ENCODE data around the gene NFU1. TPM values are rescaled to one million over a fixed set of nuclear protein-coding genes. Genes with fewer than 3 reads are reported as not detected.
"Not testable (repeated sequence)": the region's sequence is repeated elsewhere in the genome, so short reads cannot be mapped to it uniquely, and the experiment has no call there.

NFU1 gene
- total RNA-seq, 1 donor from 2014 or later: 29.3 TPM

DNA sequence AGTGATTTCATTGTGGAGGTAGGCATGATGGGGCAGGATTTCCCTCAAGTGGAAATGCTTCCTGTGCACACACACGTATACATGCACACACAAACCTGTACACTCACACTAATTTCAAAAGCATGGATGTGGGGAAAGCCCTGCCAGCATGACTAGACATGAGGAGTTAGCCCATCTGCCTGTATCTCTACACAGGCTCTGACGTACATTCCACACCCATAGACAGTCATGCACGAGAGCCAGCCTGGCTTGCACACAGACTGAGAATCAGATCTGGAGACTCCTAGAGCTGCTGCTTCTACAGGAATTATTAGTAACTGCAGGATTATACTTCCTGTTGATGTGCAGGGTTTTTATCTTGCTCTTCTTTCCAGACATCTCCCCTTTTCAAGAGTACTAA lies 27.3 kb upstream of the NFU1 start:
- DNase-seq (ENCODE audit: low spot score): no peak
- Mint-ChIP-seq H3K27me3 (ENCODE audit: insufficient read depth) (no peaks in the 10 kb centered on the region), H3K36me3 (ENCODE audit: low read depth) (peaks cover 33% of the 10 kb centered on the region), H3K27ac (no peak overlapping the region), H3K4me1 (ENCODE audit: low read depth) (peaks cover 10% of the 10 kb centered on the region), H3K9me3 (no peaks in the 10 kb centered on the region), H3K4me3 (no peak overlapping the region)
- intact Hi-C loops (cut with micrococcal nuclease): no loop called here

DNA sequence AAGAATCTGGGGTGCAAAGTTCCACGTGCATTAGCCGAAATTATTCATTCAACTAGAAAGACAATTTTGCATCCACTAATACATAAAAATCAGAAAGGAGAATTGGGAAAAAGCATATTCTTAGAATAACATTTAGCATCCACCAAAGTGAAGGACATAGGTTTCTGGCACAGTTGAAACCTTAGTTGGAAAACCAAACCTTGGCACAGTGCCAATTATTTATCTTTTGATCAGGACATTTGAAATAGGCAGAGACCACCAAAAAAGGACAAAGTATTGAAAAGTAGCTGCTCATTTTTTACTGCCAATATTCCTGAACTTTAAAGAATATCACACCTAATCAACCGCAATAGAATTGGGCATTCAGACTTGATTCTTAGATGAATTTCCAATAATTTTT lies 25.5 kb upstream of the NFU1 start:
- Mint-ChIP-seq H3K36me3 (ENCODE audit: low read depth) (peaks cover 31% of the 10 kb centered on the region), H3K27me3 (ENCODE audit: insufficient read depth) (no peaks in the 10 kb centered on the region), H3K9me3 (no peaks in the 10 kb centered on the region), H3K4me1 (ENCODE audit: low read depth) (no peaks in the 10 kb centered on the region), H3K4me3 (no peak overlapping the region), H3K27ac (no peak overlapping the region)
- DNase-seq (ENCODE audit: low spot score): no peak
- intact Hi-C loops (cut with micrococcal nuclease): no loop called here

DNA sequence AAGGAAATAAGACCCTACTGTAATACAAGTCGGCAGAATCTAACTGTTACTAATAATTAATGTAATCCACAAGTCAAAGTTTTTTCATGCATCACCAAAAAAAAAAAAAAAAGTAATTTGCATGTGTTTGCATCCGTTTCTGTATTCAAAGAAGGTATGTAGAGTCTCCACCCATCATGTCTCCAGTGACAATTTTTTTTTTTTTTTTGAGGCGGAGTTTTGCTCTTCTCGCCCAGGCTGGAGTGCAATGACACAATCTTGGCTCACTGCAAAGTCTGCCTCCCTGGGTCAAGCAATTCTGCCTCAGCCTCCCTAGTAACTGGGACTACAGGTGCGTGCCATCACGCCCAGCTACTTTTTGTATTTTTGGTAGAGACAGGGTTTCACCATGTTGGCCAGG lies 24.2 kb upstream of the NFU1 start:
- Mint-ChIP-seq H3K27me3 (ENCODE audit: insufficient read depth) (peaks cover 4% of the 10 kb centered on the region), H3K4me1 (ENCODE audit: low read depth) (no peaks in the 10 kb centered on the region), H3K4me3 (no peak overlapping the region), H3K36me3 (ENCODE audit: low read depth) (peaks cover 26% of the 10 kb centered on the region), H3K9me3 (no peaks in the 10 kb centered on the region), H3K27ac (no peak overlapping the region)
- no peak for DNase-seq (ENCODE audit: low spot score)
- intact Hi-C loops (cut with micrococcal nuclease): no loop called here

DNA sequence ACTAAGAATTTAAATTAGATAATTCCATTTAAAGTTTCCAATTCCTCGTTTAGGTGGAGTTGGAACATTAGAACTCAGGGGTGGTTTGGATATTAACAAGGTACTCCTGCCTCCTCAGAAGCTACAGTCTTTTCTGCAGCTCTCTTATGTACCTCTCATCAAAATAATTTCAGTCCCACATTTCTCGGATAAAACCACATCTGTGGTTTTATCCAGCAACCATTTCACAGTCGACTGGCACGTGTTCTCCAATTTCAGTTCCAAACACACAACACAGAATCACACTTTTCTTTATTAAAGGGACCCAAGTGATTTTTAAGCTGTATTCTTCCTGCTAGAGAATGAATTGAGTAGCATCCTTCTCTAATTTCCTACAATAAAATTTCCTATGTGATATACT lies 22.7 kb upstream of the NFU1 start:
- intact Hi-C loops (cut with micrococcal nuclease): no loop called here
- no peak for DNase-seq (ENCODE audit: low spot score)
- H3K9me3 Mint-ChIP-seq: no peaks in the 10 kb centered on the region

DNA sequence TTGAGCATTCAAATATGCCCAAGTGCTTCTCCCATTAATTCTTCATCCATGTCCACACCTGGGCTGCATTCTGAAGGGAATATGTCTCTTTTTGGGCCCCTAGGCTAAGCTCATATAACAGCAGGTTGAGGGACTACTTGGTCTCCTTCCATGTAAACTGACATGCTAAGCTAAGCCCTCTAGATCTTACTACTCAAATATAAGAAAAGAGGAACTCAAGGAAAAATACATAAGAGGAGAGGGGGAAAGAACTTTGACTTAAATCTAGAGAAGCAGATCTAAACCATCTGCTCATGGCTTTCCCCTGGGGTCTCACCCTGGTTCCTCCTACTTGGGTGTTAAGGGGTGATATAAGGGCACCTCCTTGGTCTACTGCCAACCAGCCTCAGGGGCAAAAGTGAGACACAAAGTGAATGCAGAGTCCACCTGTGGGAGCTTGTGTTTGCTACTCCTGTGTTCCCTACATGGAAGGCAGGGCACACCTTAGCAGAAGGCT lies 19.8 kb upstream of the NFU1 start:
- intact Hi-C loops (cut with micrococcal nuclease): loop anchor here (2.0 kb wide), 1 partner anchor 20 kb away; no protein-coding TSS in a partner anchor
- Mint-ChIP-seq H3K36me3 (ENCODE audit: low read depth) (peaks cover 7% of the 10 kb centered on the region), H3K9me3 (no peaks in the 10 kb centered on the region), H3K4me1 (ENCODE audit: low read depth) (peaks cover 17% of the 10 kb centered on the region), H3K27me3 (ENCODE audit: insufficient read depth) (peaks cover 9% of the 10 kb centered on the region), H3K4me3 (no peak overlapping the region), H3K27ac (no peak overlapping the region)
- DNase-seq (ENCODE audit: low spot score): no peak

More for the DNA sequence above, 22.7 kb upstream of the NFU1 start:
- no peak overlapping the region for H3K4me3 Mint-ChIP-seq
- peaks cover 18% of the 10 kb centered on the region for H3K36me3 Mint-ChIP-seq (ENCODE audit: low read depth)
- H3K4me1 Mint-ChIP-seq (ENCODE audit: low read depth): no peaks in the 10 kb centered on the region
- no peak overlapping the region for H3K27ac Mint-ChIP-seq
- peaks cover 4% of the 10 kb centered on the region for H3K27me3 Mint-ChIP-seq (ENCODE audit: insufficient read depth)

DNA sequence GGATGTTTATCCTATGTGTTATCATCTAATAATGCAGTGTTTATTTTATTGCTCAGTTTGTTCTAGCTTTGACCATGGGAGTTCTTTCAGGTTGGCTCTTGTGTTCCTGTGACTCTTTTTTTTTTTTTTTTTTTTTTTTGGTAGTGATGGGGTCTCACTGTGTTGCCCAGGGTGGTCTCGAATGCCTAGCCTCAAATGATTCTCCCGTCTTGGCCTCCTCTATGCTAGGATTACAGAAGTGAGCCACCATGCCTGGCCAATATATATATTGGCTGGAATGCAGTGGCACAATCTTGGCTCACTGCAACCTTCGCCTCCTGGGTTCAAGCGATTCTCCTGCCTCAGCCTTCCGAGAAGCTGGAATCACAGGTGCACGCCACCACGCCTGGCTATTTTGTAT lies 18.9 kb upstream of the NFU1 start:
- H3K27ac Mint-ChIP-seq: no peak overlapping the region
- H3K4me3 Mint-ChIP-seq: no peak overlapping the region
- intact Hi-C loops (cut with micrococcal nuclease): loop anchor here (2.0 kb wide), 1 partner anchor 21 kb away; no protein-coding TSS in a partner anchor
- H3K9me3 Mint-ChIP-seq: no peaks in the 10 kb centered on the region
- peaks cover 3% of the 10 kb centered on the region for H3K36me3 Mint-ChIP-seq (ENCODE audit: low read depth)
- no peak for DNase-seq (ENCODE audit: low spot score)
- H3K27me3 Mint-ChIP-seq (ENCODE audit: insufficient read depth): peaks cover 9% of the 10 kb centered on the region
- peaks cover 17% of the 10 kb centered on the region for H3K4me1 Mint-ChIP-seq (ENCODE audit: low read depth)

DNA sequence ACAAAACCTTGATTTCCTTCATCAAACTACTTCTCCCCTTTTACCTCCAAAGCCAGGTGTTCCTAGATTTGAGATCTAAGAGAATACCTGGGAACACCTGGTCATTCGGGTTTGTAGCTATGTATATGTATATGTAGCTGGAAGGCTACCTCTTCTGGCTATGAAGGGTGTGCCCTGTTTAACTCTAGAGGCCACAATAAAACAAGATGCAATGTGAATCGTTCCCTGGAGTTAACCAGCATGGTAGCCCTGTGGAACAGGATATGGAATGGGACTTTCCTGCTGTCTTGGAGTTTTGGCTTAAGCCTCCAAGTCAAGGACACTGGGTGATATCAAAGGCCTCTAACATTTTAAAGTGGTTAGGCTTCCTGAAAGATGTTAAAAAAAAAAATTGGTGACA lies 17.7 kb upstream of the NFU1 start:
- no peak for DNase-seq (ENCODE audit: low spot score)
- intact Hi-C loops (cut with micrococcal nuclease): loop anchor here (5.0 kb wide), 1 partner anchor 52 kb away; no protein-coding TSS in a partner anchor
- Mint-ChIP-seq H3K9me3 (no peaks in the 10 kb centered on the region), H3K36me3 (ENCODE audit: low read depth) (peaks cover 1% of the 10 kb centered on the region), H3K27me3 (ENCODE audit: insufficient read depth) (peaks cover 9% of the 10 kb centered on the region), H3K27ac (no peak overlapping the region), H3K4me3 (no peak overlapping the region), H3K4me1 (ENCODE audit: low read depth) (peaks cover 17% of the 10 kb centered on the region)

DNA sequence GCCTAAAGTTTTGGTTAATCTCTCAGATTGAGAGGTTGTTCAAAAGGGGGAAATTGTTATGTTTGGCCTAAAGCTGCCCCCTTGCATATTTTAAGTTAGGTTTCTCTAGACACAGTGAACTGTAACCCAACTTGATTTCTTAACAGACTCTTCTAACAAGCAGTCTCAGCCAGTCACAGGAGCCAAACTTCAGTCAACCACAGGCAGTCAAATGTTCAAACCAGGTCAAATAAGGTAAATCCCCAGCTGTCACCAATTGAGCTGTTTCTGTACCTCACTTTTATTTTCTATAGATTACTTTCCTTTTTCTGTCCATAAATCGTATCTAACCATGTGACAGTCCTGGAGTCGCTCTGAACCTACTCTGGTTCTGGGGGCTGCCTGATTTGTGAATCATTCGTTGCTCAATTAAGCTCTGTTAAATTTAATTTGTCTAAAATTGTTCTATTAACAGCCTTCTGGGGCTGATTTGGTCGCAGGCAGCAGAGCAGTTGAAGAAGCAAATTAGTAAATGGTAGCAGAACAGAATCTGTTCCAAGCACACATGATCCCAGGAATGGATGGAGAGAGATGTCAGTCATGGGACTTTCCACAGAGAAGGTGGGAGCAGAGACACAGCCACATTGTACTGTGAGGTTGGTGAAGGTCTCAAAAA lies 16.4 kb upstream of the NFU1 start:
- Mint-ChIP-seq H3K27me3 (ENCODE audit: insufficient read depth) (peaks cover 12% of the 10 kb centered on the region), H3K4me3 (no peak overlapping the region), H3K4me1 (ENCODE audit: low read depth) (peaks cover 17% of the 10 kb centered on the region), H3K36me3 (ENCODE audit: low read depth) (no peaks in the 10 kb centered on the region), H3K9me3 (no peaks in the 10 kb centered on the region), H3K27ac (no peak overlapping the region)
- DNase-seq (ENCODE audit: low spot score): no peak
- intact Hi-C loops (cut with micrococcal nuclease): loop anchor here (1.0 to 5.0 kb wide), 2 partner anchors 16 to 54 kb away; partner anchors contain the start of gene NFU1

DNA sequence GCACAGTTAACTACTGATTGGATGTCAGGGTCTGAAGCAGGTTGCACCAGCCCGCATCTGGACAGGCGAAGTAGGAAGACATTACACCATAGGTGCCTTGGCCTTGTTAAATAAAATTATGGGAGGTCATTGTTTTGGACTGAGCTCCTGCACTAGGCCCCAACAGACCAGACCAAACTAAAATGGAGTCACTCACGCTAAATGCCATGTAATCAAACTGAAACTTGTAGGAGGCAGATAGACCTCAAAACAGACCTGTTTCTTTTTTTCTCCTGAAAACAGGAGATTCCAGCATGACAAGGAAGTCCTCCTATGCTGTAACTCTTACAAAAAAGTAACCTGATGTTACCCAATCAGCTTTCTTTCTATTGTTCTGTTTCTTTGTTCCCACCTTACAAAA lies 15.5 kb upstream of the NFU1 start:
- intact Hi-C loops (cut with micrococcal nuclease): loop anchor here (1.0 to 5.0 kb wide), 2 partner anchors 15 to 55 kb away; partner anchors contain the start of gene NFU1
- peak overlapping the region; percentile 32 for H3K27ac Mint-ChIP-seq

DNA sequence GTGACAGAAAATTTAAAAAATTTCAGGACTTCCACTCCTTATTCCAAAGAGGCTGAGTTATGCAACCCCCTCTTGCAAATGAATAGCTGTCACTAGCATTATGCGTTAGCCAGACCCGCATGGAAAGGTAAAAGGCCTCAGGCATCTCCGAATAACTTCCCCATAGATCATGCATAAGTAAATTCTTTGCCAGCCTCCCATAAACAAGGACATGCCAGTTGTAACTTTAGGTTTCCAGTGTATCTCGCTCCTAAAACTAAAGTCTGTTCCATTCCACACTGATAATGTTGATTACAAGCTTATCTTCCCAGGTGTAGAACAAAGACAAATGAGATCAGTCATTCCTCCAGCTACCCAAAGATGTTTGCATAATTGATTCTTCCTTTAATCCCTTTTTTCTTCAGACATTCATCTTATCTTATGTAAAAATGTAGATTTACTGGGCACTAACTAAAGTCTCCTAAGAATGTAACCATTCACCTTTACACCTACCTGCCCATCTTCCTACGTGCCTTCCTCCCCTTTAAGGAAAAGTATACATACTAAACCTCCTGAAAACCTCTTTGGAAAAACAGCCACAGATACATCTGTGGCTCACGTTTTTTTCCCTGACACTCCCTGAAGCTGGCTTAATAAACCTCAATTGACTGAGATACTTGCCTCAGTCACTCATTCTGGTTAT lies 13.6 kb upstream of the NFU1 start:
- Mint-ChIP-seq H3K4me3 (no peak overlapping the region), H3K36me3 (ENCODE audit: low read depth) (no peaks in the 10 kb centered on the region), H3K27me3 (ENCODE audit: insufficient read depth) (peaks cover 24% of the 10 kb centered on the region), H3K4me1 (ENCODE audit: low read depth) (peaks cover 17% of the 10 kb centered on the region), H3K27ac (no peak overlapping the region), H3K9me3 (no peaks in the 10 kb centered on the region)
- no peak for DNase-seq (ENCODE audit: low spot score)
- intact Hi-C loops (cut with micrococcal nuclease): loop anchor here (5.0 kb wide), 1 partner anchor 56 kb away; no protein-coding TSS in a partner anchor

More for the DNA sequence above, 15.5 kb upstream of the NFU1 start:
- peaks cover 17% of the 10 kb centered on the region for H3K4me1 Mint-ChIP-seq (ENCODE audit: low read depth)
- peaks cover 20% of the 10 kb centered on the region for H3K27me3 Mint-ChIP-seq (ENCODE audit: insufficient read depth)
- H3K36me3 Mint-ChIP-seq (ENCODE audit: low read depth): no peaks in the 10 kb centered on the region
- H3K9me3 Mint-ChIP-seq: no peaks in the 10 kb centered on the region
- H3K4me3 Mint-ChIP-seq: no peak overlapping the region
- DNase-seq (ENCODE audit: low spot score): no peak

DNA sequence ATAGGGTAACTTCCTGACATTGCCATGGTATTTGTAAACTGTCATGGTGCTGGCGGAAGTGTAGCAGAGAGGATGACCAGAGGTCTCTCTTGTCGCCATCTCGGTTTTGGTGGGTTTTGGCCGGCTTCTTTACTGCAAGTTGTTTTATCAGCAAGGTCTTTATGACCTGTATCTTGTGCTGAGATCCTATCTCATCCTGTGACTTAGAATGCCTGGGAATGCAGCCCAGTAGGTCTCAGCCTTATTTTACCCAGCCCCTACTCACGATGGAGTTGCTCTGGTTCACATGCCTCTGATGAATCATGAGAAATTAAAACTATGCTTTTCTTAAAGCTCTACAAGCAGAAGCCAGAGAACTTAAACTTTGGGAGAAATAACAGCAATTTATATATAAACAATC lies 12.7 kb upstream of the NFU1 start:
- no peak overlapping the region for H3K27ac Mint-ChIP-seq
- peaks cover 17% of the 10 kb centered on the region for H3K4me1 Mint-ChIP-seq (ENCODE audit: low read depth)
- no peaks in the 10 kb centered on the region for H3K36me3 Mint-ChIP-seq (ENCODE audit: low read depth)
- H3K4me3 Mint-ChIP-seq: no peak overlapping the region
- DNase-seq (ENCODE audit: low spot score): no peak
- H3K9me3 Mint-ChIP-seq: no peaks in the 10 kb centered on the region
- H3K27me3 Mint-ChIP-seq (ENCODE audit: insufficient read depth): peaks cover 24% of the 10 kb centered on the region
- intact Hi-C loops (cut with micrococcal nuclease): loop anchor here (5.0 kb wide), 1 partner anchor 57 kb away; no protein-coding TSS in a partner anchor

DNA sequence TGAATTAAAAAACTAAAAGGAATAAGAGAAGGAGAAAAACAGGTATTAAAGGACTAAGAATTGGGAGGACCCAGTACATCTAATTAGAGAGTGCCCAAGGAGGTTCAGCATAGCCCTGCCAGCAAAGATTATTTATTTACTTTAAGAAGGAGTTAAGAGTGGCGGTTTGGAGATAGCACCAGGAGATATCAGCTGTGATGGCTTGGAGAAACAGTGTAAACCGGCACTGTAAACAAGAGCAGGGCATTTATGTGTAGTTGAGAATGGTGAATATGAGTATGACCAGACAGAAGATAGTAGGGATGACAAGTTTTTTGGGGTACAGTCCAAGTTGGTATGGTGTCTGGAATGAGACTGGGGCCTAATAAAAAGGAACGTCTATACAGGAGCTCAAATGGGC lies 6.4 kb upstream of the NFU1 start:
- H3K27ac Mint-ChIP-seq; H3K9me3 Mint-ChIP-seq; H3K4me1 Mint-ChIP-seq (ENCODE audit: low read depth); intact Hi-C loops (cut with micrococcal nuclease); H3K4me3 Mint-ChIP-seq; DNase-seq (ENCODE audit: low spot score): not testable (repeated sequence)
- Mint-ChIP-seq H3K27me3 (ENCODE audit: insufficient read depth) (peaks cover 18% of the 10 kb centered on the region), H3K36me3 (ENCODE audit: low read depth) (peaks cover 12% of the 10 kb centered on the region)

DNA sequence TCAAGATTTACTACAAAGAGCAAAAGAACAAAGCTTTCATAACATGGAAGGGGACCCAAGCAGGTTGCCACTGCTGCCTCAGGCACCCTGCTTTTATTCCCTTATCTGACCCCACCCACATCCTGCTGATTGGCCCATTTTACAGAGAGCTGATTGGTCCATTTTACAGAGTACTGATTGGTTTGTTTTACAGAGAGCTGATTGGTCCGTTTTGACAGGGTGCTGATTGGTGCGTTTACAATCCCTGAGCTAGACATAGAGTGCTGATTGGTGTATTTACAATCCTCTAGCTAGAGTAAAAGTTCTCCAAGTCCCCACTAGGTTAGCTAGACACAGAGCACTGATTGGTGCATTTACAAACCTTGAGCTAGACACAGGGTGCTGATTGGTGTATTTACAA lies 2.3 kb upstream of the NFU1 start:
- intact Hi-C loops (cut with micrococcal nuclease); H3K9me3 Mint-ChIP-seq; H3K4me3 Mint-ChIP-seq; DNase-seq (ENCODE audit: low spot score); H3K27me3 Mint-ChIP-seq (ENCODE audit: insufficient read depth): not testable (repeated sequence)
- Mint-ChIP-seq H3K4me1 (ENCODE audit: low read depth) (peaks cover 17% of the 10 kb centered on the region), H3K36me3 (ENCODE audit: low read depth) (peaks cover 19% of the 10 kb centered on the region), H3K27ac (peak overlapping the region; percentile 64)

All from activated T-helper 1 cell treated with anti-CD3 and anti-CD28 coated beads, Interleukin-12 subunit alpha, Interleukin-12 subunit beta, Interleukin-2, Interleukin-4 antibody, amounts not matched to agents 30 ng/mL and 10 ng/mL and 1 ng/mL, durations not matched to agents 14 hours and 24 hours and 36 hours (primary cell).